Amygdala (tissue), 56 donors: ENCODE measurements around the gene CTCFL.

Source experiments
- DNase-seq, 56 donors: peaks; one replicate each; lab custom pipeline; 2025; lab: John Stamatoyannopoulos, UW

CTCFL gene

GRCh38 chr20:57524511-57525176 lies at the start of gene CTCFL:
Gene CTCFL (minus strand): TSS chr20:57525140. CDS start chr20:57524205, 935 bp downstream.
- no peak for DNase-seq

- no peak for DNase-seq
Measured at GRCh38 chr20:57573894-57574293, 49.0 kb upstream of the CTCFL start.

- DNase-seq, result no peak
Measured at GRCh38 chr20:57573242-57573641, 48.3 kb upstream of the CTCFL start.

GRCh38 chr20:57571782-57572416 lies 47.0 kb upstream of the CTCFL start:
- no peak for DNase-seq

GRCh38 chr20:57570920-57571319 lies 46.0 kb upstream of the CTCFL start:
- no peak for DNase-seq

GRCh38 chr20:57570145-57570850 lies 45.4 kb upstream of the CTCFL start:
- DNase-seq, result no peak

GRCh38 chr20:57568960-57569359 lies 44.0 kb upstream of the CTCFL start:
- no peak for DNase-seq

GRCh38 chr20:57568088-57568896 lies 43.4 kb upstream of the CTCFL start:
- DNase-seq, result no peak

GRCh38 chr20:57567471-57568079 lies 42.6 kb upstream of the CTCFL start:
- no peak for DNase-seq

- no peak for DNase-seq
Measured at GRCh38 chr20:57566803-57567459, 42.0 kb upstream of the CTCFL start.

- no peak for DNase-seq
Measured at GRCh38 chr20:57566399-57566798, 41.5 kb upstream of the CTCFL start.

GRCh38 chr20:57564951-57565642 lies 40.2 kb upstream of the CTCFL start:
- DNase-seq, result no peak

GRCh38 chr20:57564180-57564802 lies 39.4 kb upstream of the CTCFL start:
- no peak for DNase-seq

- no peak for DNase-seq
Measured at GRCh38 chr20:57563522-57563921, 38.6 kb upstream of the CTCFL start.

- no peak for DNase-seq
Measured at GRCh38 chr20:57562541-57563465, 37.9 kb upstream of the CTCFL start.

- no peak for DNase-seq
Measured at GRCh38 chr20:57561356-57562279, 36.7 kb upstream of the CTCFL start.
